Endodermal cell (in vitro differentiated cells): Measurements from ENCODE around the gene ADK. TPM values are rescaled to one million over a fixed set of nuclear protein-coding genes. Genes with fewer than 3 reads are reported as not detected.

Experiments
- DNase-seq: peaks from one replicate; pipeline ENCODE4 v3.0.0-alpha.2; 2017
- H3K27ac ChIP-seq: 2 replicates; pipeline ENCODE4 v1.5.1; 2013; ENCODE audit warnings: mild to moderate bottlenecking, low read depth, low read length, moderate library complexity
- H3K27me3 ChIP-seq: 2 replicates; pipeline ENCODE4 v1.6.1; 2013; ENCODE audit warnings: mild to moderate bottlenecking, low read length, moderate library complexity; ENCODE audit not compliant: insufficient read depth, control insufficient read depth, poor library complexity, severe bottlenecking
- H3K36me3 ChIP-seq: 2 replicates; pipeline ENCODE4 v1.7.0; 2013; ENCODE audit warnings: mild to moderate bottlenecking, low read length, moderate library complexity; ENCODE audit not compliant: control insufficient read depth, insufficient read depth
- H3K4me1 ChIP-seq: one replicate; pipeline ENCODE4 v1.7.0; 2013; ENCODE audit warnings: low read length; ENCODE audit not compliant: control insufficient read depth, insufficient read depth
- H3K4me3 ChIP-seq: 2 replicates; pipeline ENCODE4 v1.5.1; 2013; ENCODE audit warnings: mild to moderate bottlenecking, low read length, moderate library complexity
- H3K9ac ChIP-seq: 2 replicates; pipeline ENCODE4 v1.6.1; 2013; ENCODE audit warnings: mild to moderate bottlenecking, low read length, moderate library complexity; ENCODE audit not compliant: poor library complexity, severe bottlenecking; ENCODE audit errors: extremely low read depth
- H3K9me3 ChIP-seq: 2 replicates; pipeline ENCODE4 v1.6.1; 2013; ENCODE audit warnings: mild to moderate bottlenecking, low read length, moderate library complexity; ENCODE audit not compliant: control insufficient read depth
- H3K27ac Mint-ChIP-seq: 2 replicates; pipeline ENCODE4 v1.8.0; 2020; ENCODE audit warnings: mixed read lengths
- H3K27me3 Mint-ChIP-seq: 2 replicates; pipeline ENCODE4 v1.8.0; 2021; ENCODE audit warnings: mild to moderate bottlenecking, mixed read lengths; ENCODE audit not compliant: insufficient read depth
- H3K36me3 Mint-ChIP-seq: 2 replicates; pipeline ENCODE4 v1.8.0; 2020; ENCODE audit warnings: low read depth, mixed read lengths
- H3K4me1 Mint-ChIP-seq: 2 replicates; pipeline ENCODE4 v1.8.0; 2020; ENCODE audit warnings: mixed read lengths
- H3K4me3 Mint-ChIP-seq: 2 replicates; pipeline ENCODE4 v1.8.0; 2020; ENCODE audit warnings: mild to moderate bottlenecking, moderate library complexity, mixed read lengths
- H3K9me3 Mint-ChIP-seq: 2 replicates; pipeline ENCODE4 v1.8.0; 2020; ENCODE audit warnings: mild to moderate bottlenecking, mixed read lengths
- CTCF ChIP-seq: fragments of 200-600 bp; sonication (generic); conservative IDR thresholded peaks from 2 replicates; pipeline ENCODE4 v1.5.0; 2021; ENCODE audit warnings: antibody characterized with exemption, mild to moderate bottlenecking
- WGBS, 2 experiments: methylation state at CpG; one replicate each; pipeline versions ENCODE4 v1.1.5 to v1.1.7; 2013; ENCODE audit warnings: missing lambda C conversion rate in 2 of 2, mixed read lengths in 1 of 2; ENCODE audit not compliant: insufficient coverage in 1 of 2, insufficient read length in 1 of 2; 5-methylcytosine and 5-hydroxymethylcytosine counted together
- total RNA-seq, 2 donors: library from RNA; stranded (reverse); fragmentation: NEBNext Ultra II Directional in 1 of 2; extraction: Animal tissue kit (Norgen Biotek cat#: 25700) in 1 of 2; gene quantifications; 2 replicates in 1 of 2; 3 replicates in 1 of 2; pipeline ENCODE4 v1.2.1, GENCODE V29; 2021

ADK gene
- total RNA-seq, 2 donors from 2014 or later, result 23.6 to 36.7 TPM

GRCh38 chr10:74384615-74385183, 233.7 kb downstream of the ADK start:
- Histone ChIP-seq H3K4me3 (no peak overlapping the region), H3K4me1 (no peaks in the 10 kb centered on the region), H3K9ac (no peak overlapping the region), H3K27ac (no peak overlapping the region), H3K36me3 (no peaks in the 10 kb centered on the region), H3K9me3 (no peaks in the 10 kb centered on the region), H3K27me3 (no peaks in the 10 kb centered on the region)
- DNase-seq, result no peak
- Mint-ChIP-seq H3K27ac (no peak overlapping the region), H3K27me3 (no peaks in the 10 kb centered on the region), H3K4me1 (no peaks in the 10 kb centered on the region), H3K4me3 (no peak overlapping the region), H3K36me3 (no peaks in the 10 kb centered on the region), H3K9me3 (no peaks in the 10 kb centered on the region)
- TF ChIP-seq CTCF, result no peak
- WGBS, 2 experiments, result 98 to 100% methylated on average over 1 to 3 of the region's 3 CpGs

GRCh38 chr10:74388801-74389200, 237.8 kb downstream of the ADK start:
- Histone ChIP-seq H3K9ac (no peak overlapping the region), H3K36me3 (no peaks in the 10 kb centered on the region), H3K4me3 (no peak overlapping the region), H3K27ac (no peak overlapping the region), H3K4me1 (no peaks in the 10 kb centered on the region), H3K9me3 (no peaks in the 10 kb centered on the region), H3K27me3 (no peaks in the 10 kb centered on the region)
- Mint-ChIP-seq H3K27ac (no peak overlapping the region), H3K9me3 (no peaks in the 10 kb centered on the region), H3K27me3 (no peaks in the 10 kb centered on the region), H3K36me3 (no peaks in the 10 kb centered on the region), H3K4me3 (no peak overlapping the region), H3K4me1 (no peaks in the 10 kb centered on the region)
- DNase-seq, result no peak
- TF ChIP-seq CTCF, result no peak

- H3K4me3 ChIP-seq, result no peak overlapping the region
- Mint-ChIP-seq H3K27me3 (no peaks in the 10 kb centered on the region), H3K27ac (no peak overlapping the region), H3K4me3 (no peak overlapping the region), H3K36me3 (peaks cover 5% of the 10 kb centered on the region), H3K9me3 (no peaks in the 10 kb centered on the region), H3K4me1 (no peaks in the 10 kb centered on the region)
- no peak overlapping the region for H3K27ac ChIP-seq
- no peak for TF ChIP-seq CTCF
- no peaks in the 10 kb centered on the region for H3K27me3 ChIP-seq
- no peak for DNase-seq
- no peaks in the 10 kb centered on the region for H3K4me1 ChIP-seq
- no peaks in the 10 kb centered on the region for H3K9me3 ChIP-seq
- no peak overlapping the region for H3K9ac ChIP-seq
- 93 to 100% methylated on average over 1 of the region's 1 CpG for WGBS, 2 experiments
- peaks cover 12% of the 10 kb centered on the region for H3K36me3 ChIP-seq
Observed at GRCh38 chr10:74391786-74392185, 240.8 kb downstream of the ADK start.
